Measurements from ENCODE around the gene INSM1.

Gene INSM1

DNA sequence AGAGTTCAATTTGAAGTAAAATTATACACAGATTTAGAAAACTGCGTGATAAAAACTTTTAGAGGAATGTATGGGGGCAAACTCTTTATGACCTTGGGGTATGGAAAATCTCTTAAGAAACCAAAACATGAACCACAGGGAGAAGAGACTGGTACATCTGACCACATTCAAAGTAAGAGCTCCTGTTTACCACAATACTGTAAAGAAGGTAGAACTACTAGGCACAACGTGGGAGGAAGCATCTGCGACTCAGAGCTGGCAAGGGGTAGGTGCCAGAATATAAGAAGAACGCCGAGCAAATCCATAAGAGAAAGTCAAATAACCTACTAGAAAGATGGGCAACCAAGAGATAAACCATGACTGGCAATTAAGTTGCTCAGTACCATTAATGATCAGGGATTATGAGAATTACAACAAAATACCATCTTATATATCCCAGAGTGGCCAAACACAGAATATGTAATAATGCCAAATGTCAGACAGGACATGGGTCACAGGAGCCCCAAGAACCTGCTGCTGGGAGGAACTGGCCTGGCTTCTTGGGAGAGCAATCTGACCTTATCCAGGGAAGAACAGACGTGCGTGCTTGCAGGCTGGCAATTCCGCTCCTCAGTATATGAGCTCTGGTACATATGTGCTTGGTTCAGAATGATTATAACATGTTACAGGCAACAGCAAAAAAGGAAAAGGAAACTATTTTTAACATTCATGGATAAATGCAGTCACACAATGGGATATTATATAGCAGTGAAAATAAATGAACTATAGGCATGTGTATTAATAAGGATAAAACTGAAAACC lies 50.2 kb downstream of the INSM1 start:
- H3K4me2 ChIP-seq (ENCODE audit: low read length), result no peak overlapping the region

More for the DNA sequence above, 50.2 kb downstream of the INSM1 start:
- no peak overlapping the region for H3K4me3 ChIP-seq (ENCODE audit: low read length)
- no peak overlapping the region for H2AFZ ChIP-seq (ENCODE audit: low read depth, low read length)
- H3K36me3 ChIP-seq (replicated peaks; ENCODE audit: low read depth, low read length), result no peaks in the 10 kb centered on the region
- no peaks in the 10 kb centered on the region for H3K27me3 ChIP-seq (ENCODE audit: low read depth, low read length)
- no peak overlapping the region for H3K9ac ChIP-seq (ENCODE audit: low read length)
- TF ChIP-seq, protein P1, sequence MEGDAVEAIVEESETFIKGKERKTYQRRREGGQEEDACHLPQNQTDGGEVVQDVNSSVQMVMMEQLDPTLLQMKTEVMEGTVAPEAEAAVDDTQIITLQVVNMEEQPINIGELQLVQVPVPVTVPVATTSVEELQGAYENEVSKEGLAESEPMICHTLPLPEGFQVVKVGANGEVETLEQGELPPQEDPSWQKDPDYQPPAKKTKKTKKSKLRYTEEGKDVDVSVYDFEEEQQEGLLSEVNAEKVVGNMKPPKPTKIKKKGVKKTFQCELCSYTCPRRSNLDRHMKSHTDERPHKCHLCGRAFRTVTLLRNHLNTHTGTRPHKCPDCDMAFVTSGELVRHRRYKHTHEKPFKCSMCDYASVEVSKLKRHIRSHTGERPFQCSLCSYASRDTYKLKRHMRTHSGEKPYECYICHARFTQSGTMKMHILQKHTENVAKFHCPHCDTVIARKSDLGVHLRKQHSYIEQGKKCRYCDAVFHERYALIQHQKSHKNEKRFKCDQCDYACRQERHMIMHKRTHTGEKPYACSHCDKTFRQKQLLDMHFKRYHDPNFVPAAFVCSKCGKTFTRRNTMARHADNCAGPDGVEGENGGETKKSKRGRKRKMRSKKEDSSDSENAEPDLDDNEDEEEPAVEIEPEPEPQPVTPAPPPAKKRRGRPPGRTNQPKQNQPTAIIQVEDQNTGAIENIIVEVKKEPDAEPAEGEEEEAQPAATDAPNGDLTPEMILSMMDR (IDR thresholded peaks at IDR 0.05; ENCODE audit: low read depth, low read length), result no peak
- TF ChIP-seq EZH2phosphoT487 (IDR thresholded peaks at IDR 0.05; ENCODE audit: low read depth), result no peak
- no peak overlapping the region for H3K27ac ChIP-seq (ENCODE audit: low read length)
- no peaks in the 10 kb centered on the region for H4K20me1 ChIP-seq (ENCODE audit: insufficient read depth, low read length)
- H3K9me3 ChIP-seq (ENCODE audit: insufficient read depth, low read length), result no peaks in the 10 kb centered on the region
- H3K79me2 ChIP-seq (ENCODE audit: low read length), result no peaks in the 10 kb centered on the region
- H3K4me1 ChIP-seq (ENCODE audit: low read length), result peaks cover 4% of the 10 kb centered on the region
